ENCODE measurements around the gene PCLAF.
"Not testable (repeated sequence)": the region's sequence is repeated elsewhere in the genome, so short reads cannot be mapped to it uniquely, and the experiment has no call there.

The PCLAF gene

GRCh38 chr15:64369078-64369607 lies 12.1 kb downstream of the PCLAF start:
- in situ Hi-C loops (cut with MboI; ENCODE audit: low sequenced_read_pairs), result no loop called here

GRCh38 chr15:64361259-64361658 lies 20.0 kb downstream of the PCLAF start:
- in situ Hi-C loops (cut with MboI; ENCODE audit: low sequenced_read_pairs), result no loop called here

- in situ Hi-C loops (cut with MboI; ENCODE audit: low sequenced_read_pairs), result no loop called here
Measured at GRCh38 chr15:64356710-64357040, 24.6 kb downstream of the PCLAF start.

GRCh38 chr15:64355944-64356709 lies 25.1 kb downstream of the PCLAF start, which contains the start of gene CSNK1G1:
TSS of gene CSNK1G1 (minus strand) at chr15:64356173. CDS start at chr15:64300499, 55,674 bp downstream.
- in situ Hi-C loops (cut with MboI; ENCODE audit: low sequenced_read_pairs), result no loop called here

- in situ Hi-C loops (cut with MboI; ENCODE audit: low sequenced_read_pairs), result no loop called here
Measured at GRCh38 chr15:64355348-64355943, 25.8 kb downstream of the PCLAF start.

GRCh38 chr15:64354688-64355344 lies 26.4 kb downstream of the PCLAF start:
- in situ Hi-C loops (cut with MboI; ENCODE audit: low sequenced_read_pairs), result no loop called here

- in situ Hi-C loops (cut with MboI; ENCODE audit: low sequenced_read_pairs), result no loop called here
Measured at GRCh38 chr15:64351265-64351664, 30.0 kb downstream of the PCLAF start.

- in situ Hi-C loops (cut with MboI; ENCODE audit: low sequenced_read_pairs), result no loop called here
Measured at GRCh38 chr15:64349375-64349774, 31.9 kb downstream of the PCLAF start.

- in situ Hi-C loops (cut with MboI; ENCODE audit: low sequenced_read_pairs), result no loop called here
Measured at GRCh38 chr15:64348455-64348854, 32.8 kb downstream of the PCLAF start.

GRCh38 chr15:64346242-64346641 lies 35.0 kb downstream of the PCLAF start:
- in situ Hi-C loops (cut with MboI; ENCODE audit: low sequenced_read_pairs), result not testable (repeated sequence)

- in situ Hi-C loops (cut with MboI; ENCODE audit: low sequenced_read_pairs), result no loop called here
Measured at GRCh38 chr15:64344651-64345294, 36.5 kb downstream of the PCLAF start.

GRCh38 chr15:64343841-64344240 lies 37.4 kb downstream of the PCLAF start:
- in situ Hi-C loops (cut with MboI; ENCODE audit: low sequenced_read_pairs), result no loop called here

- in situ Hi-C loops (cut with MboI; ENCODE audit: low sequenced_read_pairs), result no loop called here
Measured at GRCh38 chr15:64343222-64343621, 38.0 kb downstream of the PCLAF start.

GRCh38 chr15:64341961-64342360 lies 39.3 kb downstream of the PCLAF start:
- in situ Hi-C loops (cut with MboI; ENCODE audit: low sequenced_read_pairs), result no loop called here

GRCh38 chr15:64340355-64340754 lies 40.9 kb downstream of the PCLAF start:
- in situ Hi-C loops (cut with MboI; ENCODE audit: low sequenced_read_pairs), result no loop called here

GRCh38 chr15:64337761-64338160 lies 43.5 kb downstream of the PCLAF start:
- in situ Hi-C loops (cut with MboI; ENCODE audit: low sequenced_read_pairs), result no loop called here

GRCh38 chr15:64333986-64334929 lies 47.0 kb downstream of the PCLAF start:
- in situ Hi-C loops (cut with MboI; ENCODE audit: low sequenced_read_pairs), result no loop called here

- in situ Hi-C loops (cut with MboI; ENCODE audit: low sequenced_read_pairs), result no loop called here
Measured at GRCh38 chr15:64333516-64333915, 47.7 kb downstream of the PCLAF start.

GRCh38 chr15:64331668-64332067 lies 49.6 kb downstream of the PCLAF start:
- in situ Hi-C loops (cut with MboI; ENCODE audit: low sequenced_read_pairs), result not testable (repeated sequence)

GRCh38 chr15:64326975-64327374 lies 54.3 kb downstream of the PCLAF start:
- in situ Hi-C loops (cut with MboI; ENCODE audit: low sequenced_read_pairs), result not testable (repeated sequence)
